Fibroblast of mammary gland (primary cell): ENCODE results near the gene CEP350.

Source experiments
- DNase-seq: peaks from one replicate; pipeline ENCODE4 v3.0.0-alpha.2; 2010; ENCODE audit warnings: low read depth
- H3K4me3 ChIP-seq: 2 replicates; pipeline ENCODE4 v1.5.1; 2011; ENCODE audit warnings: low read depth, mild to moderate bottlenecking, low read length, moderate library complexity; ENCODE audit not compliant: control insufficient read depth
- TF ChIP-seq, protein P1 (sequence below): conservative IDR thresholded peaks from 2 replicates; pipeline ENCODE4 v1.5.1; 2011; ENCODE audit warnings: low read depth, low read length, inconsistent platforms; ENCODE audit not compliant: control insufficient read depth, insufficient read depth

Gene CEP350

DNA sequence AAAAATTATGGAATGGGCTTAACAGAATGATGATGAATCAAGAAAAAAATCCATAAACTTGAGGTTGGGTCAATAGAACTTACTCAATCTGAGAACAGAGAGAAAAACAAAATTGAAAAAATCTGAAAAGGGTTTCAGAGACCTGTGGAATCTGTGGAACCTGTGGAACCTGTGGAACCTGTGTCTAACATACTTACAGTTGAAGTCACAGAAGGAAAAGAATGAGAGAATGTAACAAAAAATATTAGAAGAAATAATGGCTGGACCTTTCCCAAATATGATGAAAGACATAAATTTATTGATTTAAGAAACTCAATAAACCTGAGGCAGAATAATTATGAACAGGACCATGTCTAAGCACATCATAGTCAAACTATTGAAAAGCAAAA is 182.4 kb downstream of the CEP350 start:
- DNase-seq: no peak
- TF ChIP-seq, protein P1, sequence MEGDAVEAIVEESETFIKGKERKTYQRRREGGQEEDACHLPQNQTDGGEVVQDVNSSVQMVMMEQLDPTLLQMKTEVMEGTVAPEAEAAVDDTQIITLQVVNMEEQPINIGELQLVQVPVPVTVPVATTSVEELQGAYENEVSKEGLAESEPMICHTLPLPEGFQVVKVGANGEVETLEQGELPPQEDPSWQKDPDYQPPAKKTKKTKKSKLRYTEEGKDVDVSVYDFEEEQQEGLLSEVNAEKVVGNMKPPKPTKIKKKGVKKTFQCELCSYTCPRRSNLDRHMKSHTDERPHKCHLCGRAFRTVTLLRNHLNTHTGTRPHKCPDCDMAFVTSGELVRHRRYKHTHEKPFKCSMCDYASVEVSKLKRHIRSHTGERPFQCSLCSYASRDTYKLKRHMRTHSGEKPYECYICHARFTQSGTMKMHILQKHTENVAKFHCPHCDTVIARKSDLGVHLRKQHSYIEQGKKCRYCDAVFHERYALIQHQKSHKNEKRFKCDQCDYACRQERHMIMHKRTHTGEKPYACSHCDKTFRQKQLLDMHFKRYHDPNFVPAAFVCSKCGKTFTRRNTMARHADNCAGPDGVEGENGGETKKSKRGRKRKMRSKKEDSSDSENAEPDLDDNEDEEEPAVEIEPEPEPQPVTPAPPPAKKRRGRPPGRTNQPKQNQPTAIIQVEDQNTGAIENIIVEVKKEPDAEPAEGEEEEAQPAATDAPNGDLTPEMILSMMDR: no peak
- H3K4me3 ChIP-seq: no peak overlapping the region

DNA sequence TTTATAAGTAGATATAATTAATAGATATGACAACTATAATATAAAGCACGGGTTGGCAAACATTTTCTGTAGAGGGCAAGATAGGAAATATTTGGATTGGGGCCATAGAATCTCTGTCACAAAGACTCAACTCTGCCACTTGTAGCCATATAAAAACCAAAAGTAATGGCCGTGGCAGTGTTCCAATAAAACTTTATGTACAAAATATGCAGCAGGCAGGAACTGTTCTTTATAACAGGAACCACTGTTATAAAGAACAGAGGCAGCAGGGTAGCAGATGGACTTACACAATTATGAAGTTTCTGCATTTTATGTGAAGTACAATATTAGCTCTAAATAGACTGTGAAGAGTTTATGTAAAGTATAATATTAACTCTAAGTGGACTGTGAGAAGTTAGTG is 183.2 kb downstream of the CEP350 start:
- TF ChIP-seq, protein P1: no peak
- H3K4me3 ChIP-seq: no peak overlapping the region
- DNase-seq: no peak

DNA sequence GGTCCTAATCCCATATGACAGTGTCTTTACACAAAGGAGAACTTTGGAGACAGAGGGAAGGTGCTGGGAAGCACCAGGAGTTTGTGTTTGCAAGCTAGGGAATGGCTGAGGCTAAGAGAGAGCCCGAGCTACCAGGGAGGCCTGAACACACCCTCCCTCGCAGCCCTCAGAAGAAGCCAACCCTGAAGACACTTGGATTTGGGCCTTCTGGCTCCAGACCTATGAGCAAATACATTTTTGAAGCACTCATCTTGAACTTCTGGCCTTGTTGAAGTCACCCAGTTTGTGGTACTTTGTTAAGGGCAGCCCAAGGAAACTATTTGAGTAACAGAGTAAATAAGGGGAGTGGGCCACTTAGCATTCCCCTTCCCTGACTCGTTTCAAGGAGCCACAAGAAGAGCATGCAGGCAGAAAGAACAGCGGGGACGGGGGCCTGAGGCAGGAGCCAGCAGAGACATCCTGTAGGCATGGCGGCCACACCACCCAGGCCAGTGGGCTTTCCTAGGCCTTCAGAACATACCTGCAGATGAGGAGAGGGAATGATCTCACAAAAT is 186.8 kb downstream of the CEP350 start:
- DNase-seq: no peak
- TF ChIP-seq, protein P1: no peak
- H3K4me3 ChIP-seq: no peak overlapping the region

DNA sequence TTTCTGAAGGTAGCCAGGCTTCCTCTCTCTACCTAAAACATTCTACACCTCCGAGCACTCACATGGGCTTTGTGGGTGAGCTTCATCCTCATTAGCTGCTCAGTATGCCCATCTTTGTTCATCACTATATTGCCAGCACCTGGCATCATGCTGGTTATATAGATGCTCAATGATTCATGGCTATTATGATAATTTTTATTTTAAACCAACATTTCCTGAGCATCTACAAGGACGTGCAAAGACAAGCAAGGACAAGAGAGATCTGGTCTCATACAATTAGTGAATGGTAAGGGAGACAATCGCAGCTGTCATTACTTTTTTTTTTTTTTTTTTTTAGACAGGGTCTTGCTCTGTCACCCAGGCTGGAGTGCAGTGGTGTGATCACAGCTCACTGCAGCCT is 188.7 kb downstream of the CEP350 start:
- DNase-seq: no peak
- TF ChIP-seq, protein P1: no peak
- H3K4me3 ChIP-seq: no peak overlapping the region

DNA sequence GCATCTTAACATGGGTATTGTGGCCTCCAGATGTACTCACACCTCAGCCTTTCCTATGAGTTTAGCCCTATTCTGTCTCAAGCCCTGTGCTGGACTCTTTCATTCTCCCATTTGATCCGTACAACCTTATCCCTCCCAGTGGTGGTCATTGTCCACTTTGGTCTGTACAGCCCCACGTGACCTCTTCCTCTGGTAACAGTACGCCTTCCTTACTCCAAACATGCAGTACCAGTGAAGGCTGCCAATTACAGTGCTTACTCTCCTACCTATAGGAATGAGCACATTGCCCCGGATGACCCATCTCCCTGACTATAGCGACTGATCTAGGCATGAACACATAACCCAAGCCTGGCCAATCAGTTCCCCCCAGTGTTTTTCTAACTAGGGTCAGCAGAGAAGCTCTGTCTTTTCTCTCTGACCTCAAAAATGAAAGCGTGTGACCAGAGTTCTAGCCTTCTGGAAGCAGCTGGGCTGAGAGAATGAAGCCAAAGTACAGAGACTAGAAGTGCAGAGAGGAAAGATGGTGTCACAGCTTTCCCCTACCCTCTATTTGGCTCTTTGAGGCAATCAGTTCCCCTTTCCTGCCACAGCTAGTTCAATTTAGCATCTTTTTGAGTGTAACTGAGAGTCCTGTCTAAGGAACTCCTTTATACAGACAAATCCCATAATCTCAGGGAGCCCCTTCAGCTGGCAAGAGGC is 190.2 kb downstream of the CEP350 start:
- no peak for DNase-seq
- H3K4me3 ChIP-seq: no peak overlapping the region
- TF ChIP-seq, protein P1: no peak

DNA sequence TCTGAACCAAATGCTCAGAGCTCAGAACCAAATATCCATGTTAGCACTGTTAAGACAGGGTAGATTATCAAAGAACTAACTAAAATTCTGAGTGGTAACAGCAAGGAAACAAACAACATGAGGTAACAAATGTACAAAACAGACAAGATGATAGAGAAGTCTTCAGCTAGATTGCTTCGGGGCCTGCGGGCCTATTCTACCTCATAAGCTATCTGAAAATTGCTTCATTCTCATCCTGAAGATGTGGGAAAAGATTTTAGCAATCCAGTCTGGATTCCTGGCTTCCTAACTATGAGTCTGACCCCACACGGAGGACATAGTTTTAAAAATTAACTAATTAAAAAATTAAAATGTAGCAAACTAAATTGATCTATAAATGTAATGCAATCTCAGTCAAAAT is 190.8 kb downstream of the CEP350 start:
- TF ChIP-seq, protein P1: no peak
- no peak overlapping the region for H3K4me3 ChIP-seq
- DNase-seq: no peak
